Trophoblast cell (in vitro differentiated cells and primary cell): ENCODE measurements around the gene ARL16.
A peak's percentile ranks its signal among the peaks of the same experiment; 100 is the strongest.

ENCODE experiments used
- DNase-seq, 2 donors: peaks; one replicate each; pipeline ENCODE4 v3.0.0-alpha.2; 2016
- H2AFZ ChIP-seq: 2 replicates; pipeline ENCODE4 v1.6.1; 2013; ENCODE audit warnings: low read length, moderate library complexity, mild to moderate bottlenecking; ENCODE audit not compliant: insufficient read depth, poor library complexity
- H2AK5ac ChIP-seq: 2 replicates; pipeline ENCODE4 v1.6.1; 2013; ENCODE audit warnings: mild to moderate bottlenecking, low read length
- H2BK120ac ChIP-seq: 2 replicates; pipeline ENCODE4 v1.6.1; 2013; ENCODE audit warnings: low read length, mild to moderate bottlenecking, moderate library complexity; ENCODE audit not compliant: insufficient read depth, poor library complexity
- H2BK12ac ChIP-seq: 2 replicates; pipeline ENCODE4 v1.6.1; 2013; ENCODE audit warnings: mild to moderate bottlenecking, low read length, moderate library complexity
- H2BK5ac ChIP-seq: 2 replicates; pipeline ENCODE4 v1.6.1; 2013; ENCODE audit warnings: low read length, low read depth, moderate library complexity, mild to moderate bottlenecking; ENCODE audit not compliant: poor library complexity
- H3K14ac ChIP-seq: 2 replicates; pipeline ENCODE4 v1.6.1; 2013; ENCODE audit warnings: mild to moderate bottlenecking, low read length
- H3K18ac ChIP-seq: 2 replicates; pipeline ENCODE4 v1.6.1; 2013; ENCODE audit warnings: mild to moderate bottlenecking, low read length
- H3K23ac ChIP-seq: 2 replicates; pipeline ENCODE4 v1.6.1; 2013; ENCODE audit warnings: low read length
- H3K27ac ChIP-seq: 2 replicates; pipeline ENCODE4 v1.5.1; 2013; ENCODE audit warnings: low read depth, mild to moderate bottlenecking, inconsistent platforms, low read length, moderate library complexity
- H3K27me3 ChIP-seq: 2 replicates; pipeline ENCODE4 v1.6.1; 2013; ENCODE audit warnings: inconsistent platforms, mild to moderate bottlenecking, low read length, moderate library complexity; ENCODE audit not compliant: insufficient read depth
- H3K36me3 ChIP-seq, 2 experiments: 1 replicate in 1 of 2; 2 replicates in 1 of 2; pipeline ENCODE4 v1.6.1; 2013; ENCODE audit warnings: low read length in 2 of 2, mild to moderate bottlenecking in 2 of 2, moderate library complexity in 1 of 2; ENCODE audit not compliant: insufficient read depth in 2 of 2, control insufficient read depth in 1 of 2
- H3K4ac ChIP-seq: 2 replicates; pipeline ENCODE4 v1.6.1; 2013; ENCODE audit warnings: low read depth, mild to moderate bottlenecking, low read length, moderate library complexity
- H3K4me1 ChIP-seq, 2 experiments: 1 replicate in 1 of 2; 2 replicates in 1 of 2; pipeline ENCODE4 v1.6.1; 2013; ENCODE audit warnings: low read length in 2 of 2, mild to moderate bottlenecking in 2 of 2, moderate library complexity in 1 of 2; ENCODE audit not compliant: insufficient read depth in 2 of 2, control insufficient read depth in 1 of 2
- H3K4me2 ChIP-seq: 2 replicates; pipeline ENCODE4 v1.6.1; 2013; ENCODE audit warnings: inconsistent platforms, mild to moderate bottlenecking, low read length, moderate library complexity
- H3K4me3 ChIP-seq: 2 replicates; pipeline ENCODE4 v1.5.1; 2013; ENCODE audit warnings: mild to moderate bottlenecking, low read depth, low read length, inconsistent platforms
- H3K79me1 ChIP-seq: one replicate; pipeline ENCODE4 v1.6.1; 2013; ENCODE audit warnings: low read length
- H3K79me2 ChIP-seq: 2 replicates; pipeline ENCODE4 v1.6.1; 2013; ENCODE audit warnings: low read length, mild to moderate bottlenecking; ENCODE audit not compliant: control insufficient read depth, insufficient read depth, poor library complexity
- H3K9ac ChIP-seq: 2 replicates; pipeline ENCODE4 v1.6.1; 2013; ENCODE audit warnings: mild to moderate bottlenecking, low read length
- H3K9me3 ChIP-seq: 2 replicates; pipeline ENCODE4 v1.6.1; 2013; ENCODE audit warnings: low read depth, mild to moderate bottlenecking, control low read depth, inconsistent platforms, low read length; ENCODE audit not compliant: insufficient read depth
- H4K12ac ChIP-seq: 2 replicates; pipeline ENCODE4 v1.6.1; 2013; ENCODE audit warnings: low read depth, mild to moderate bottlenecking, low read length, moderate library complexity
- H4K8ac ChIP-seq: 2 replicates; pipeline ENCODE4 v1.6.1; 2013; ENCODE audit warnings: low read depth, mild to moderate bottlenecking, low read length, moderate library complexity
- H4K91ac ChIP-seq: one replicate; pipeline ENCODE4 v1.6.1; 2013; ENCODE audit warnings: low read depth, mild to moderate bottlenecking, low read length, moderate library complexity
- WGBS: extraction: QIAGEN DNeasy Blood & Tissue Kit; methylation state at CpG from one replicate; pipeline ENCODE4 v1.1.7; 2013; ENCODE audit warnings: missing lambda C conversion rate; ENCODE audit not compliant: insufficient read length, insufficient coverage; ENCODE audit errors: extremely low coverage; 5-methylcytosine and 5-hydroxymethylcytosine counted together

Gene ARL16

GRCh38 chr17:81700353-81701287, 17.0 kb upstream of the ARL16 start:
- no peak overlapping the region for H3K23ac ChIP-seq
- H2BK12ac ChIP-seq = no peak overlapping the region
- H3K18ac ChIP-seq = no peak overlapping the region
- no peak overlapping the region for H3K4ac ChIP-seq
- H3K4me1 ChIP-seq = peaks cover 15 to 16% of the 10 kb centered on the region in 2 experiments
- no peak overlapping the region for H2AFZ ChIP-seq
- WGBS = no CpG with 5 or more reads among the region's 25 CpGs
- H4K12ac ChIP-seq = no peak overlapping the region
- no peak overlapping the region for H4K91ac ChIP-seq
- no peak overlapping the region for H3K27ac ChIP-seq
- H3K9me3 ChIP-seq = no peaks in the 10 kb centered on the region
- DNase-seq = no peak
- peaks cover 61% of the 10 kb centered on the region in 2 experiments for H3K36me3 ChIP-seq
- no peak overlapping the region for H2BK120ac ChIP-seq
- H3K14ac ChIP-seq = no peak overlapping the region
- peaks cover 18% of the 10 kb centered on the region for H3K79me2 ChIP-seq
- H3K27me3 ChIP-seq = no peaks in the 10 kb centered on the region
- no peak overlapping the region for H3K4me3 ChIP-seq
- no peak overlapping the region for H3K4me2 ChIP-seq
- no peak overlapping the region for H2BK5ac ChIP-seq
- no peak overlapping the region for H2AK5ac ChIP-seq
- H4K8ac ChIP-seq = no peak overlapping the region
- H3K9ac ChIP-seq = no peak overlapping the region
- H3K79me1 ChIP-seq = peaks cover 12% of the 10 kb centered on the region

- no peak overlapping the region for H4K8ac ChIP-seq
These were observed 13.9 kb upstream of the ARL16 start for GRCh38 chr17:81697261-81698044.

GRCh38 chr17:81696218-81696941, 12.8 kb upstream of the ARL16 start:
- no peak overlapping the region for H2AK5ac ChIP-seq
- H2BK120ac ChIP-seq = no peak overlapping the region
- H3K9ac ChIP-seq = no peak overlapping the region
- no peak overlapping the region for H3K4me2 ChIP-seq
- H3K4me3 ChIP-seq = no peak overlapping the region
- H3K23ac ChIP-seq = no peak overlapping the region
- no peak for DNase-seq
- peaks cover 83 to 89% of the 10 kb centered on the region in 2 experiments for H3K36me3 ChIP-seq
- no peak overlapping the region for H4K12ac ChIP-seq
- no peak overlapping the region for H4K91ac ChIP-seq
- H3K79me1 ChIP-seq = no peaks in the 10 kb centered on the region
- H3K14ac ChIP-seq = no peak overlapping the region
- no peaks in the 10 kb centered on the region for H3K79me2 ChIP-seq
- no peaks in the 10 kb centered on the region for H3K27me3 ChIP-seq
- peaks cover 0 to under 1% of the 10 kb centered on the region in 2 experiments for H3K4me1 ChIP-seq
- no peaks in the 10 kb centered on the region for H3K9me3 ChIP-seq
- no peak overlapping the region for H3K18ac ChIP-seq
- H2AFZ ChIP-seq = no peak overlapping the region
- H3K27ac ChIP-seq = no peak overlapping the region
- no CpG with 5 or more reads among the region's 40 CpGs for WGBS
- H2BK12ac ChIP-seq = no peak overlapping the region
- no peak overlapping the region for H4K8ac ChIP-seq
- H3K4ac ChIP-seq = no peak overlapping the region
- H2BK5ac ChIP-seq = no peak overlapping the region

More at GRCh38 chr17:81697261-81698044, 13.9 kb upstream of the ARL16 start:
- Histone ChIP-seq H3K4me1 (peaks cover 7 to 9% of the 10 kb centered on the region in 2 experiments), H3K4ac (no peak overlapping the region), H3K23ac (no peak overlapping the region), H2AFZ (no peak overlapping the region), H3K4me2 (no peak overlapping the region), H3K27ac (no peak overlapping the region), H2BK12ac (no peak overlapping the region), H3K36me3 (peaks cover 79 to 84% of the 10 kb centered on the region in 2 experiments), H3K18ac (no peak overlapping the region), H2AK5ac (no peak overlapping the region), H4K91ac (no peak overlapping the region), H3K14ac (no peak overlapping the region), H2BK5ac (no peak overlapping the region), H3K79me1 (peaks cover under 1% of the 10 kb centered on the region), H3K27me3 (no peaks in the 10 kb centered on the region), H3K4me3 (no peak overlapping the region), H4K12ac (no peak overlapping the region), H3K9me3 (no peaks in the 10 kb centered on the region), H3K79me2 (peaks cover 4% of the 10 kb centered on the region), H3K9ac (no peak overlapping the region), H2BK120ac (no peak overlapping the region)
- no CpG with 5 or more reads among the region's 25 CpGs for WGBS
- DNase-seq = no peak

- no peak overlapping the region for H2AK5ac ChIP-seq
- H3K27ac ChIP-seq = no peak overlapping the region
- DNase-seq = peak; percentile 67 to 79
- no peak overlapping the region for H2BK120ac ChIP-seq
- H3K4me2 ChIP-seq = no peak overlapping the region
- no peak overlapping the region for H2BK12ac ChIP-seq
- no peak overlapping the region for H4K91ac ChIP-seq
- H4K8ac ChIP-seq = no peak overlapping the region
- no peak overlapping the region for H3K4me3 ChIP-seq
- no peaks in the 10 kb centered on the region for H3K9me3 ChIP-seq
- H3K79me1 ChIP-seq = no peaks in the 10 kb centered on the region
- H3K4me1 ChIP-seq = no peaks in the 10 kb centered on the region
- no peak overlapping the region for H2BK5ac ChIP-seq
- H3K4ac ChIP-seq = no peak overlapping the region
- H4K12ac ChIP-seq = no peak overlapping the region
- no peak overlapping the region for H3K14ac ChIP-seq
- H3K23ac ChIP-seq = no peak overlapping the region
- peaks cover 83 to 89% of the 10 kb centered on the region in 2 experiments for H3K36me3 ChIP-seq
- no peak overlapping the region for H3K9ac ChIP-seq
- no CpG with 5 or more reads among the region's 22 CpGs for WGBS
- H2AFZ ChIP-seq = no peak overlapping the region
- H3K27me3 ChIP-seq = no peaks in the 10 kb centered on the region
- H3K18ac ChIP-seq = no peak overlapping the region
- no peaks in the 10 kb centered on the region for H3K79me2 ChIP-seq
These were observed 12.2 kb upstream of the ARL16 start for GRCh38 chr17:81695801-81696200.
